NCI-H1048 (cell line): ENCODE results near the gene ADAR.
"Not testable (repeated sequence)": the region's sequence is repeated elsewhere in the genome, so short reads cannot be mapped to it uniquely, and the experiment has no call there.

Source experiments
- DNase-seq: peaks from one replicate; lab custom pipeline; 2025; lab: John Stamatoyannopoulos, UW

The ADAR gene, protein sequence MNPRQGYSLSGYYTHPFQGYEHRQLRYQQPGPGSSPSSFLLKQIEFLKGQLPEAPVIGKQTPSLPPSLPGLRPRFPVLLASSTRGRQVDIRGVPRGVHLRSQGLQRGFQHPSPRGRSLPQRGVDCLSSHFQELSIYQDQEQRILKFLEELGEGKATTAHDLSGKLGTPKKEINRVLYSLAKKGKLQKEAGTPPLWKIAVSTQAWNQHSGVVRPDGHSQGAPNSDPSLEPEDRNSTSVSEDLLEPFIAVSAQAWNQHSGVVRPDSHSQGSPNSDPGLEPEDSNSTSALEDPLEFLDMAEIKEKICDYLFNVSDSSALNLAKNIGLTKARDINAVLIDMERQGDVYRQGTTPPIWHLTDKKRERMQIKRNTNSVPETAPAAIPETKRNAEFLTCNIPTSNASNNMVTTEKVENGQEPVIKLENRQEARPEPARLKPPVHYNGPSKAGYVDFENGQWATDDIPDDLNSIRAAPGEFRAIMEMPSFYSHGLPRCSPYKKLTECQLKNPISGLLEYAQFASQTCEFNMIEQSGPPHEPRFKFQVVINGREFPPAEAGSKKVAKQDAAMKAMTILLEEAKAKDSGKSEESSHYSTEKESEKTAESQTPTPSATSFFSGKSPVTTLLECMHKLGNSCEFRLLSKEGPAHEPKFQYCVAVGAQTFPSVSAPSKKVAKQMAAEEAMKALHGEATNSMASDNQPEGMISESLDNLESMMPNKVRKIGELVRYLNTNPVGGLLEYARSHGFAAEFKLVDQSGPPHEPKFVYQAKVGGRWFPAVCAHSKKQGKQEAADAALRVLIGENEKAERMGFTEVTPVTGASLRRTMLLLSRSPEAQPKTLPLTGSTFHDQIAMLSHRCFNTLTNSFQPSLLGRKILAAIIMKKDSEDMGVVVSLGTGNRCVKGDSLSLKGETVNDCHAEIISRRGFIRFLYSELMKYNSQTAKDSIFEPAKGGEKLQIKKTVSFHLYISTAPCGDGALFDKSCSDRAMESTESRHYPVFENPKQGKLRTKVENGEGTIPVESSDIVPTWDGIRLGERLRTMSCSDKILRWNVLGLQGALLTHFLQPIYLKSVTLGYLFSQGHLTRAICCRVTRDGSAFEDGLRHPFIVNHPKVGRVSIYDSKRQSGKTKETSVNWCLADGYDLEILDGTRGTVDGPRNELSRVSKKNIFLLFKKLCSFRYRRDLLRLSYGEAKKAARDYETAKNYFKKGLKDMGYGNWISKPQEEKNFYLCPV

DNA sequence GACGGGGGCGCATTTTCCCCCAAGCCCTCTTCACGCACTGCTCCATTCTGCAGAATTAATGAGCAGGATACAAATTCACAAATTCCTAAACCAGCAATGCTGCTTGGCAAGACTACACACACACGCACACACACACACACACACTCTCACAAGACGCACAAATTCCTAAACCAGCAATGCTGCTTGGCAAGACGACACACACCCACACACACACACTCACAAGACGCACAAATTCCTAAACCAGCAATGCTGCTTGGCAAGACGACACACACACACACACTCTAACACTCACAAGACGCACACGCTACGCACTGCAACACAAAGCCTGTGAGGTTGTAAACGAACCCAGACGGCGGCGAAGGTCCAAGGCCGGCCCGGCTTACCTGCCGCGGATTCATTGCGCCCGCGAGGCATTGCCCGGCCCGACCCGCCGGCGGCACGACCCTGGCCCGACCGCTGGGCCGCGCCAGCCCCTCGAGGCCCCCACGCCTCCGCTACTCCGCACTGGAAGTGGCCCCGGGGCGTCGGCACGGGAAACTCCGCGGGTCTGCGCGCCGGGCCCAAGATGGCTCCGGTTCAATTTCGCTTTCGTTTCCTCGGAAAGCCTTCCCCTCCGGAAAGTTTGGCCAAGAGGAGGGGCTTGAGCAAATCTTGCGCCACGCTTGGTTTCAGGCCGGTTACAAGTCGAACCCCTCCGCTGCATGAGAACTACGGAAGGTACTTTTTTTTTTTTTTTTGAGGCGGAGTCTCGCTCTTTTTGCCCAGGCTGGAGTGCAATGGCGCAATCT lies at the start of gene ADAR:
Gene ADAR (minus strand): TSS at position 578 of the 788 bp plus-strand sequence. CDS start 180 bp downstream, at position 398.
- DNase-seq, result peak; percentile 94

DNA sequence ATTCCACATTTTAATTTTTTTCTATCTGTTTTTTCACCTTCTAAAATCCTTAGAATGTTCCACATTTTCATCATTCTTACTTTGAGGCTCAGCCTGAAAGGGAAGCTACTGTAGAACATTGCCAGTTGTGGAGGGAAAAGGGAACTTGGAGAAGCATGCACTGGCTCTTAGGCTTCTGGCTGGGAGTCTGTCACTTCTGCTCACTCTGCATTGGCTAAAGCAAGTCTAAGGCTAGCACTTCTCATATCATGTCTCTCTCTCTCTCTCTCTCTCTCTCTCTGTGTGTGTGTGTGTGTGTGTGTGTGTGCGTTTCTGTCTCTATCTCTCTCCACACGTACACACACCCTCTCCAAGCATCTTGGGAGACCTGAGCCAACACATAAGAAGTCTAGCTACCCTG lies 49.6 kb upstream of the ADAR start:
- no peak for DNase-seq

- no peak for DNase-seq
Measured at GRCh38 chr1:154652893-154653292, 44.9 kb upstream of the ADAR start.

- DNase-seq, result not testable (repeated sequence)
Measured at GRCh38 chr1:154644724-154645123, 36.7 kb upstream of the ADAR start.

DNA sequence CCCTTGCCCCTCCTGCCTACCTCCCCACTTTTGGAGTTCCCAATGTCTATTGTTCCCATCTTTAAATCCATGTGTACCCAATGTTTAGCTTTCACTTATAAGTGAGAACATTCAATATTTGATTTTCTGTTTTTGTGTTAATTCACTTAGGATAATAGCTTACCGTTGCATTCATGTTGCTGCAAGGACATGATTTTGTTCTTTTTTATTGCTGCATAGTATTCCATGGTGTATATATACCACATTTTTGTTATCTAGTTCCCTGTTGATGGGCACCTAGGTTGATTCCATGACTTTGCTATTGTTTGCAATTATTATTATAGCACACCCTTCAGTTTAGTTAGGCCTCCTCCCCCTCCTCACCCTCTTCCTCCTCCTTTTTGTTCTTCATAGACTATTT lies 33.5 kb upstream of the ADAR start:
- DNase-seq, result no peak

GRCh38 chr1:154639876-154640275 lies 31.9 kb upstream of the ADAR start:
- no peak for DNase-seq

- DNase-seq, result no peak
Measured at GRCh38 chr1:154635171-154635570, 27.2 kb upstream of the ADAR start.

GRCh38 chr1:154629675-154630073 lies 21.7 kb upstream of the ADAR start:
- DNase-seq, result no peak

DNA sequence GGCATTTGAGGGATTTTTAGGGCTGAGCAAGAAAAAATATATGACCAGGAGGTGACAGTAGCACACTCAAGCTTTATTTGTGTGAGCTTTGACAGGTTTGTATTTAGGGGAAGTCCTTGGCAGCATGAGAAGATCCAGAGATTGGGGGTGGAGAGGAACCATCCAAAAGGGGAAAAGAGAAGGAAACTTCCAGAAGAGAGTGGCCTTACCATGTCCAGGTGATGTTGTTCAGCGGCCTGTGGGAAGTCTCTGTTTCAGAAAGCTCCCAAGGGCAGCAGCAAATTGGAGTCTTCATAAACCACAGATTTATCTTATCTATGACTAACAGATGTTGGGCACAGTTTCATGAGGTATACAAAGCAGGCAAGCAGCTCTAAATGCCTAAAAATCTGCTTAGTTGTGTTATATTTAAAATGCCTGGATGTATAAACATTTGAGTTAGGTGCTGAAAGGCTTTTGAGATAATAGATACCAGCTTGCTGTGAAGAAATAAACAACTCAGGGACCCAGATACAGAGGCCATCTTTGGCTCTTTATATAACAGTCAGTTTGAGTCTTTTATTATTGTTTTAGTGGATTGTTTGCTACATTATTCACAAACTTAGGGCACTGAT lies 21.2 kb upstream of the ADAR start:
- no peak for DNase-seq

GRCh38 chr1:154628121-154628405 lies 20.1 kb upstream of the ADAR start:
- DNase-seq, result no peak

- peak; percentile 88 for DNase-seq
Measured at GRCh38 chr1:154627257-154628120, 19.5 kb upstream of the ADAR start.

- DNase-seq, result no peak
Measured at GRCh38 chr1:154626456-154627256, 18.7 kb upstream of the ADAR start.

GRCh38 chr1:154624746-154625643 lies 17.0 kb upstream of the ADAR start:
- DNase-seq, result no peak

DNA sequence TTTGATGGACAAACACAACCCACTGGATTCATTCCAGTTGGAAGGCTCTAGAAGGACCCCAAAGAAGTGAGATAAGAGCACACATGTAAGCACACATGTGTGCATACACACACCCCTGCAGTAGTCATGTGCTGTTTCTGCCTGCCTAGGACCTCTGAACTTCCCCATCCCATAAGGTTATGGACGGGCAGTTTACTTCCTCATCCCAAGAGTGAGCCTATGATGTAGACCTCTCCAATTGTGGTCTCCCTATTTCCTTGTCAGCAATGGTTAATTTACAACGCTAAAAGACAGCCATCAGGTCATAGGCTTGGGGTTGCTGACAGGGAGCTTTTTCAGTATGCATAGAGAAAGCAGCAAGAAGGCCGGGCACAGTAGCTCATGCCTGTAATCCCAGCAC lies 15.4 kb upstream of the ADAR start:
- DNase-seq, result no peak

- no peak for DNase-seq
Measured at GRCh38 chr1:154622503-154623039, 14.6 kb upstream of the ADAR start.

GRCh38 chr1:154621875-154622274 lies 13.9 kb upstream of the ADAR start:
- DNase-seq, result no peak

GRCh38 chr1:154620751-154621150 lies 12.8 kb upstream of the ADAR start:
- DNase-seq, result no peak
